PC-9 (cell line): ENCODE data around the gene RBM38. TPM values are rescaled to one million over a fixed set of nuclear protein-coding genes. Genes with fewer than 3 reads are reported as not detected.
A peak's percentile ranks its signal among the peaks of the same experiment; 100 is the strongest.
"Not testable (repeated sequence)": the region's sequence is repeated elsewhere in the genome, so short reads cannot be mapped to it uniquely, and the experiment has no call there.

Source experiments
- BruUV-seq: library from RNA; stranded (reverse); fragments of 400-500 nt; replicated peaks from 2 replicates; lab custom pipeline; 2021; lab: Mats Ljungman, UMichigan
- CTCF ChIA-PET: fragments of 300-600 bp; sonication (Branson Sonifier 250); formaldehyde crosslinking; loops from one replicate; lab custom pipeline; 2022; ENCODE audit warnings: antibody characterized with exemption; lab: Charles Lee
- POLR2A ChIA-PET: fragments of 300-600 bp; sonication (Branson Sonifier 250); formaldehyde crosslinking; loops from one replicate; lab custom pipeline; 2022; ENCODE audit warnings: antibody characterized with exemption; ENCODE audit not compliant: unreplicated experiment; lab: Charles Lee
- DNase-seq, 2 experiments: peaks; one replicate each; pipeline versions ENCODE4 v3.0.0 to v3.0.0-alpha.2; 2015 to 2022; ENCODE audit warnings: mixed read lengths in 1 of 2
- H2AFZ ChIP-seq: fragments of 200-600 bp; sonication (generic); 2 replicates; pipeline ENCODE4 v1.8.1; 2017; ENCODE audit warnings: antibody characterized with exemption
- H3F3A ChIP-seq: fragments of 200-600 bp; sonication (generic); 2 replicates; pipeline ENCODE4 v1.8.1; 2017; ENCODE audit warnings: antibody characterized with exemption, mild to moderate bottlenecking, low read depth; ENCODE audit not compliant: insufficient read depth
- H3K27ac ChIP-seq: fragments of 200-600 bp; sonication (generic); 2 replicates; pipeline ENCODE4 v1.6.1; 2016; ENCODE audit warnings: mixed run types
- H3K27me3 ChIP-seq: fragments of 200-600 bp; sonication (generic); 2 replicates; pipeline ENCODE4 v1.6.1; 2016; ENCODE audit warnings: low read depth, mixed run types; ENCODE audit not compliant: insufficient read depth
- H3K36me3 ChIP-seq: fragments of 200-600 bp; sonication (generic); 2 replicates; pipeline ENCODE4 v1.6.1; 2016; ENCODE audit warnings: low read depth, mixed run types
- H3K4me1 ChIP-seq: fragments of 200-600 bp; sonication (generic); replicated peaks from 2 replicates; pipeline ENCODE4 v1.6.1; 2016; ENCODE audit warnings: mixed run types; ENCODE audit not compliant: insufficient read depth
- H3K4me2 ChIP-seq: fragments of 200-600 bp; sonication (generic); 2 replicates; pipeline ENCODE4 v1.6.1; 2017; ENCODE audit warnings: mixed run types
- H3K4me3 ChIP-seq: fragments of 200-600 bp; sonication (generic); 2 replicates; pipeline ENCODE4 v1.6.1; 2016; ENCODE audit warnings: mixed run types
- H3K79me2 ChIP-seq: fragments of 200-600 bp; sonication (generic); 2 replicates; pipeline ENCODE4 v1.6.1; 2017; ENCODE audit warnings: low read depth, mixed run types
- H3K9me2 ChIP-seq: fragments of 200-600 bp; sonication (generic); 2 replicates; pipeline ENCODE4 v1.8.1; 2017; ENCODE audit warnings: mild to moderate bottlenecking; ENCODE audit not compliant: insufficient read depth
- H3K9me3 ChIP-seq: fragments of 200-600 bp; sonication (generic); 2 replicates; pipeline ENCODE4 v1.8.1; 2016; ENCODE audit warnings: low read depth; ENCODE audit not compliant: insufficient read depth
- H4K20me1 ChIP-seq: fragments of 200-600 bp; sonication (generic); 2 replicates; pipeline ENCODE4 v1.8.1; 2017; ENCODE audit not compliant: insufficient read depth
- EZH2 ChIP-seq: fragments of 200-600 bp; sonication (generic); IDR thresholded peaks from 2 replicates; pipeline ENCODE4 v1.8.0; 2017; ENCODE audit warnings: antibody characterized with exemption, low read depth
- intact Hi-C: fragments of 100-400 bp; cut with micrococcal nuclease; formaldehyde crosslinking; loops from one replicate; pipeline ENCODE4 v1.10.0; 2022; ENCODE audit not compliant: unreplicated experiment
- total RNA-seq: library from RNA; stranded (reverse); gene quantifications from 2 replicates; pipeline ENCODE4 v1.2.3, GENCODE V29; 2021
- TF ChIP-seq, protein P1 (sequence below): fragments of 200-600 bp; sonication (generic); conservative IDR thresholded peaks from 2 replicates; pipeline ENCODE4 v1.6.1; 2017; ENCODE audit warnings: mixed run types, antibody characterized with exemption, mild to moderate bottlenecking, moderate library complexity

RBM38 gene
- total RNA-seq, 1 experiment from 2014 or later = 25.6 TPM

DNA sequence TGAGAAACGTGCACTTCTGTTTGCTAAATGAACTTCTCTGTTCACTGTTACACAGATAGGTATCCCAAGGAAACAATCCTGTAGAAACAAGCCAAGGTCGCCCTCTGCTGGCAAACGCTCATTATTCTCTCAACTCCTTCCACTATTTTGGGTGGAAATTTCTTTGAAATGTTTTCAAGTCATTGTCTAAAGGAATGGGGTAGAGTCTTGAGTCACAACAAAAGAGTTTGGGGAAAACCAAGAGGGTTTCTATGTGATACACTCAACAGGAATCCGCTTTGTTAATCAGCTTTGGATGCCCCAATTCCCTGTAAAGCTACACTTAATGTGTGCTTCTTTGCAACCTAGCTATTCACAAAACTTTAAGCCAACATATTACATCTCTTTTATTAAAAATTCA is 44.7 kb upstream of the RBM38 start:
- ChIA-PET CTCF (interaction anchor here (0.7 kb wide), 1 partner anchor 256 kb away, joined by 3 read pairs; no protein-coding TSS in a partner anchor), POLR2A (interaction anchor here (0.7 kb wide), 1 partner anchor 90 kb away, joined by 5 read pairs; no protein-coding TSS in a partner anchor)
- Histone ChIP-seq H3K4me2 (no peak overlapping the region), H3K9me3 (no peaks in the 10 kb centered on the region), H3F3A (peaks cover 11% of the 10 kb centered on the region), H3K36me3 (no peaks in the 10 kb centered on the region), H3K9me2 (no peaks in the 10 kb centered on the region), H2AFZ (no peak overlapping the region), H4K20me1 (no peaks in the 10 kb centered on the region), H3K4me1 (peaks cover 10% of the 10 kb centered on the region; the same call in 1 of the 2 replicates), H3K27ac (no peak overlapping the region), H3K79me2 (peaks cover 5% of the 10 kb centered on the region), H3K4me3 (no peak overlapping the region), H3K27me3 (no peaks in the 10 kb centered on the region)
- TF ChIP-seq, protein P1, sequence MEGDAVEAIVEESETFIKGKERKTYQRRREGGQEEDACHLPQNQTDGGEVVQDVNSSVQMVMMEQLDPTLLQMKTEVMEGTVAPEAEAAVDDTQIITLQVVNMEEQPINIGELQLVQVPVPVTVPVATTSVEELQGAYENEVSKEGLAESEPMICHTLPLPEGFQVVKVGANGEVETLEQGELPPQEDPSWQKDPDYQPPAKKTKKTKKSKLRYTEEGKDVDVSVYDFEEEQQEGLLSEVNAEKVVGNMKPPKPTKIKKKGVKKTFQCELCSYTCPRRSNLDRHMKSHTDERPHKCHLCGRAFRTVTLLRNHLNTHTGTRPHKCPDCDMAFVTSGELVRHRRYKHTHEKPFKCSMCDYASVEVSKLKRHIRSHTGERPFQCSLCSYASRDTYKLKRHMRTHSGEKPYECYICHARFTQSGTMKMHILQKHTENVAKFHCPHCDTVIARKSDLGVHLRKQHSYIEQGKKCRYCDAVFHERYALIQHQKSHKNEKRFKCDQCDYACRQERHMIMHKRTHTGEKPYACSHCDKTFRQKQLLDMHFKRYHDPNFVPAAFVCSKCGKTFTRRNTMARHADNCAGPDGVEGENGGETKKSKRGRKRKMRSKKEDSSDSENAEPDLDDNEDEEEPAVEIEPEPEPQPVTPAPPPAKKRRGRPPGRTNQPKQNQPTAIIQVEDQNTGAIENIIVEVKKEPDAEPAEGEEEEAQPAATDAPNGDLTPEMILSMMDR = peak; percentile 93
- no peak for TF ChIP-seq EZH2
- intact Hi-C loops = loop anchor here (1.0 to 5.0 kb wide), 2 partner anchors 257 to 794 kb away; no protein-coding TSS in a partner anchor
- BruUV-seq = no TSS peak
- DNase-seq = peak; percentile 70 to 73

DNA sequence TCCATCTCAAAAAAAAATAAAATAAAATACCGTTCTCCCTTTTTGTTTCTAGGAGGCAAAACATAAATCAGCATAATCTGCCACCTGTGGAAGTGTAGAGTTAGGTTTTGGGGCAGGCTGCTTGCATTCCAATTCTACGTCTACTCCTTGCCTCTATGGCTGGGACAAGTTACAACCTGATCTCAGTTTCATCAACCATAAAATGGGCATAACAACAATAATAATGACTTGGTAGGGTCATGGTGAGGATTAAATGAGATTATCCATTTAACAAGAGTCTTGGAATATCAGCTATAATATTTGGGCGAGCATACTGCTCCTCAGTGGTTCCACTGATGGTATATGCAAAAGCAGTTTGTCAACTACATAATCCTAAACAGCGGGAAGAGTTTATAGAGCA is 43.8 kb upstream of the RBM38 start:
- no peaks in the 10 kb centered on the region for H3K9me3 ChIP-seq
- H3K9me2 ChIP-seq = no peaks in the 10 kb centered on the region
- intact Hi-C loops = loop anchor here (5.0 kb wide), 1 partner anchor 795 kb away; no protein-coding TSS in a partner anchor
- no peak overlapping the region for H2AFZ ChIP-seq
- BruUV-seq = no TSS peak
- TF ChIP-seq, protein P1 = no peak
- no peak for TF ChIP-seq EZH2
- peaks cover 9% of the 10 kb centered on the region for H4K20me1 ChIP-seq
- no peaks in the 10 kb centered on the region for H3K36me3 ChIP-seq
- ChIA-PET POLR2A (no interaction called here), CTCF (no interaction called here)
- no peak for DNase-seq
- peaks cover 11% of the 10 kb centered on the region for H3F3A ChIP-seq
- peaks cover 14% of the 10 kb centered on the region for H3K79me2 ChIP-seq
- H3K4me2 ChIP-seq = no peak overlapping the region
- H3K27ac ChIP-seq = no peak overlapping the region
- no peaks in the 10 kb centered on the region for H3K27me3 ChIP-seq
- H3K4me3 ChIP-seq = no peak overlapping the region
- peaks cover 15% of the 10 kb centered on the region for H3K4me1 ChIP-seq

DNA sequence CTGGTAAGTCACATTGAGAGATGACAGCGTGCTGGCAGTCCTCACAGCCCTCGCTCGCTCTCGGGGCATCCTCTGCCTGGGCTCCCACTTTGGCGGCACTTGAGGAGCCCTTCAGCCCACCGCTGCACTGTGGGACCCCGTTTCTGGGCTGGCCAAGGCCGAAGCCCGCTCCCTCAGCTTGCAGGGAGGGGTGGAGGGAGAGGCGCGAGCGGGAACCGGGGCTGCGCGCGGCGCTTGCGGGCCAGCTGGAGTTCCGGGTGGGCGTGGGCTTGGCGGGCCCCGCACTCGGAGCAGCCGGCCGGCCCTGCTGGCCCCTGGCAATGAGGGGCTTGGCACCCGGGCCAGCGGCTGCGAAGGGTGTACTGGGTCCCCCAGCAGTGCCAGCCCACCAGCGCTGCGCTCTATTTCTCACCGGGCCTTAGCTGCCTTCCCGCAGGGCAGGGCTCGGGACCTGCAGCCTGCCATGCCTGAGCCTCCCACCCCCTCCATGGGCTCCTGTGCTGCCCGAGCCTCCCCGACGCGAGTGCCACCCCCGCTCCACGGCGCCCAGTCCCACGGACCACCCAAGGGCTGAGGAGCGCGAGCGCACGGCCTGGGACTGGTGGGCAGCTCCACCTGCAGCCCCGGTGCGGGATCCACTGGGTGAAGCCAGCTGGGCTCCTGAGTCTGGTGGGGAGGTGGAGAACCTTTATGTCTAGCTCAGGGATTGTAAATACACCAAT is 42.8 kb upstream of the RBM38 start:
- not testable (repeated sequence) for H3K4me2 ChIP-seq, DNase-seq, BruUV-seq, H3K27me3 ChIP-seq, H2AFZ ChIP-seq, H3K27ac ChIP-seq, H3K9me2 ChIP-seq, H3K36me3 ChIP-seq, H3K9me3 ChIP-seq, H3K4me3 ChIP-seq
- CTCF ChIA-PET = interaction anchor here (1.3 kb wide), 1 partner anchor 16 kb away, joined by 3 read pairs; no protein-coding TSS in a partner anchor
- Histone ChIP-seq H3F3A (peaks cover 11% of the 10 kb centered on the region), H3K79me2 (peaks cover 24% of the 10 kb centered on the region), H4K20me1 (peaks cover 14% of the 10 kb centered on the region), H3K4me1 (peaks cover 11% of the 10 kb centered on the region)
- POLR2A ChIA-PET = interaction anchor here (0.6 kb wide), 1 partner anchor 124 kb away, joined by 3 read pairs; no protein-coding TSS in a partner anchor
- intact Hi-C loops = loop anchor here (5.0 kb wide), 1 partner anchor 796 kb away; no protein-coding TSS in a partner anchor

DNA sequence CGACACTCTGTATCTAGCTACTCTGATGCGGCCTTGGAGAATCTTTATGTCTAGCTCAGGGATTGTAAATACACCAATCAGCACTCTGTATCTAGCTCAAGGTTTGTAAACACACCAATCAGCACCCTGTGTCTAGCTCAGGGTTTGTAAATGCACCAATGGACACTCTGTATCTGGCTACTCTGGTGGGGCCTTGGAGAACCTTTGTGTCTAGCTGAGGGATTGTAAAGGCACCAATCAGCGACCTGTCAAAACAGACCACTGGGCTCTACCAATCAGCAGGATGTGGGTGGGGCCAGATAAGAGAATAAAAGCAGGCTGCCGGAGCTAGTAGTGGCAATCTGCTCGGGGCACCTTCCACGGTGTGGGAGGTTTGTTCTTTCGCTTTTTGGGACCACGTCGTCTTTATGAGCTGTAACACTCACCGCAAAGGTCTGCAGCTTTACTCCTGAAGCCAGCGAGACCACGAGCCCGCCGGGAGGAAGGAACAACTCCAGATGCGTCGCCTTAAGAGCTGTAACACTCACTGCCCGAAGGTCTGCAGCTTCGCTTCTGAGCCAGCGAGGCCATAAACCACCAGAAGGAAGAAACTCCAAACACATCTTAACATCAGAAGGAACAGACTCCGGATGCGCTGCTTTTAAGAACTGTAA is 42.1 kb upstream of the RBM38 start:
- not testable (repeated sequence) for H3K4me3 ChIP-seq, H3K27me3 ChIP-seq, DNase-seq, BruUV-seq, H3K27ac ChIP-seq, H3K9me2 ChIP-seq, H3K9me3 ChIP-seq, H3K4me2 ChIP-seq, H2AFZ ChIP-seq, H3K36me3 ChIP-seq
- H3K79me2 ChIP-seq = peaks cover 31% of the 10 kb centered on the region
- CTCF ChIA-PET = interaction anchor here (0.7 to 1.3 kb wide), 2 partner anchors 17 to 23 kb away, joined by 3 read pairs; no protein-coding TSS in a partner anchor
- intact Hi-C loops = loop anchor here (5.0 kb wide), 1 partner anchor 797 kb away; no protein-coding TSS in a partner anchor
- H3F3A ChIP-seq = peaks cover 11% of the 10 kb centered on the region
- peaks cover 19% of the 10 kb centered on the region for H4K20me1 ChIP-seq
- H3K4me1 ChIP-seq = peaks cover 11% of the 10 kb centered on the region
- POLR2A ChIA-PET = interaction anchor here (0.6 kb wide), 1 partner anchor 123 kb away, joined by 3 read pairs; no protein-coding TSS in a partner anchor
